Transverse colon (tissue), 4 donors: ENCODE data around the gene TMEM200C.

Source experiments
- EP300 ChIP-seq: sonication (generic); formaldehyde crosslinking; IDR thresholded peaks from one replicate; pipeline ENCODE4 v1.6.1; 2017; ENCODE audit warnings: antibody characterized with exemption, low read depth
- POLR2A ChIP-seq: fragments of 450-650 bp; IDR thresholded peaks from one replicate; pipeline ENCODE4 v1.6.1; 2016; ENCODE audit warnings: antibody characterized with exemption, mild to moderate bottlenecking, moderate library complexity
- POLR2AphosphoS5 ChIP-seq, 3 donors: sonication (generic); formaldehyde crosslinking; IDR thresholded peaks; one replicate each; pipeline ENCODE4 v1.6.1; 2016; ENCODE audit warnings: antibody characterized with exemption in 3 of 3
- TF ChIP-seq, protein P1 (sequence below), 5 experiments: fragments of 200-600 bp in 3 of 5; fragments of 450-650 bp in 2 of 5; sonication (generic) in 3 of 5; IDR thresholded peaks; 1 replicate in 2 of 5; 2 replicates in 3 of 5; pipeline ENCODE4 v1.5.1; 2016 to 2017; ENCODE audit warnings: antibody characterized with exemption in 5 of 5, inconsistent platforms in 3 of 5, mild to moderate bottlenecking in 2 of 5, moderate library complexity in 1 of 5

DNA sequence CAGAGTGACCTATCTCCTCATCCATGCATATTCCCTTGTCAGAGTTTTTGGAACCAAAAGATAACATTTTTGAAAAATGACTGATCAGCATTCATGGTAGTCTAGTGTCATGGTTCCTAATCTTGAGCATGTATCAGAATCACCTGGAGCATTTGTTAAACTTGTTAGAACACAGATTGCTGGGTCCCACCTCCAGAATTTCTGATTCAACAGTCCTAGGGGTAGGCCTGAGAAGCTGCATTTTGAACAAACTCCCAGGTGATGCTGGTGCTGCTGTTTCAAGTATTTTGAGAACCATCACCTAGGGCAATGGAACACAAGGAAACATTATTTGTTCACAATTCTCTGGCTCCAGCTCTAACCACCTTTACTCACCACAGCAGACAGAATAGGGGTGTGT is 21.0 kb downstream of the TMEM200C start:
- TF ChIP-seq POLR2AphosphoS5 (IDR thresholded peaks at IDR 0.05): no peak
- TF ChIP-seq, protein P1, sequence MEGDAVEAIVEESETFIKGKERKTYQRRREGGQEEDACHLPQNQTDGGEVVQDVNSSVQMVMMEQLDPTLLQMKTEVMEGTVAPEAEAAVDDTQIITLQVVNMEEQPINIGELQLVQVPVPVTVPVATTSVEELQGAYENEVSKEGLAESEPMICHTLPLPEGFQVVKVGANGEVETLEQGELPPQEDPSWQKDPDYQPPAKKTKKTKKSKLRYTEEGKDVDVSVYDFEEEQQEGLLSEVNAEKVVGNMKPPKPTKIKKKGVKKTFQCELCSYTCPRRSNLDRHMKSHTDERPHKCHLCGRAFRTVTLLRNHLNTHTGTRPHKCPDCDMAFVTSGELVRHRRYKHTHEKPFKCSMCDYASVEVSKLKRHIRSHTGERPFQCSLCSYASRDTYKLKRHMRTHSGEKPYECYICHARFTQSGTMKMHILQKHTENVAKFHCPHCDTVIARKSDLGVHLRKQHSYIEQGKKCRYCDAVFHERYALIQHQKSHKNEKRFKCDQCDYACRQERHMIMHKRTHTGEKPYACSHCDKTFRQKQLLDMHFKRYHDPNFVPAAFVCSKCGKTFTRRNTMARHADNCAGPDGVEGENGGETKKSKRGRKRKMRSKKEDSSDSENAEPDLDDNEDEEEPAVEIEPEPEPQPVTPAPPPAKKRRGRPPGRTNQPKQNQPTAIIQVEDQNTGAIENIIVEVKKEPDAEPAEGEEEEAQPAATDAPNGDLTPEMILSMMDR (IDR thresholded peaks at IDR 0.05): no peak
- no peak for TF ChIP-seq POLR2A
- TF ChIP-seq EP300: no peak
